ENCODE measurements around the gene MYRFL. TPM values are rescaled to one million over a fixed set of nuclear protein-coding genes. Genes with fewer than 3 reads are reported as not detected.
A peak's percentile ranks its signal among the peaks of the same experiment; 100 is the strongest.

The MYRFL gene
- total RNA-seq, 1 donor from 2014 or later, result not detected

GRCh38 chr12:69875416-69875935 is 50.4 kb downstream of the MYRFL start:
- Mint-ChIP-seq H3K4me1 (ENCODE audit: low read depth, unreplicated experiment) (peaks cover 6% of the 10 kb centered on the region), H3K27me3 (ENCODE audit: unreplicated experiment) (peaks cover 1% of the 10 kb centered on the region), H3K27ac (ENCODE audit: unreplicated experiment) (no peak overlapping the region), H3K36me3 (ENCODE audit: unreplicated experiment) (no peaks in the 10 kb centered on the region), H3K4me3 (ENCODE audit: unreplicated experiment) (no peak overlapping the region), H3K9me3 (ENCODE audit: unreplicated experiment) (peaks cover 1% of the 10 kb centered on the region)
- DNase-seq, result no peak
- TF ChIP-seq CTCF (IDR thresholded peaks at IDR 0.05; ENCODE audit: partially characterized antibody, unreplicated experiment), result no peak

GRCh38 chr12:69879007-69879960 is 54.3 kb downstream of the MYRFL start:
- peak; percentile 77 for DNase-seq
- Mint-ChIP-seq H3K27ac (ENCODE audit: unreplicated experiment) (no peak overlapping the region), H3K9me3 (ENCODE audit: unreplicated experiment) (peaks cover 5% of the 10 kb centered on the region), H3K27me3 (ENCODE audit: unreplicated experiment) (peaks cover 1% of the 10 kb centered on the region), H3K4me3 (ENCODE audit: unreplicated experiment) (no peak overlapping the region), H3K36me3 (ENCODE audit: unreplicated experiment) (no peaks in the 10 kb centered on the region), H3K4me1 (ENCODE audit: low read depth, unreplicated experiment) (peaks cover 17% of the 10 kb centered on the region)
- TF ChIP-seq CTCF (IDR thresholded peaks at IDR 0.05; ENCODE audit: partially characterized antibody, unreplicated experiment), result peak; percentile 88

- H3K27me3 Mint-ChIP-seq (ENCODE audit: unreplicated experiment), result peaks cover 1% of the 10 kb centered on the region
- no peak overlapping the region for H3K4me3 Mint-ChIP-seq (ENCODE audit: unreplicated experiment)
- TF ChIP-seq CTCF (IDR thresholded peaks at IDR 0.05; ENCODE audit: partially characterized antibody, unreplicated experiment), result no peak
- peaks cover 5% of the 10 kb centered on the region for H3K9me3 Mint-ChIP-seq (ENCODE audit: unreplicated experiment)
- no peaks in the 10 kb centered on the region for H3K36me3 Mint-ChIP-seq (ENCODE audit: unreplicated experiment)
- H3K27ac Mint-ChIP-seq (ENCODE audit: unreplicated experiment), result no peak overlapping the region
- DNase-seq, result no peak
- H3K4me1 Mint-ChIP-seq (ENCODE audit: low read depth, unreplicated experiment), result peaks cover 17% of the 10 kb centered on the region
These were observed 55.5 kb downstream of the MYRFL start for GRCh38 chr12:69880571-69880970.

- no peak for TF ChIP-seq CTCF (IDR thresholded peaks at IDR 0.05; ENCODE audit: partially characterized antibody, unreplicated experiment)
- Mint-ChIP-seq H3K36me3 (ENCODE audit: unreplicated experiment) (no peaks in the 10 kb centered on the region), H3K27me3 (ENCODE audit: unreplicated experiment) (peaks cover 1% of the 10 kb centered on the region), H3K4me1 (ENCODE audit: low read depth, unreplicated experiment) (peaks cover 17% of the 10 kb centered on the region), H3K9me3 (ENCODE audit: unreplicated experiment) (peaks cover 3% of the 10 kb centered on the region), H3K4me3 (ENCODE audit: unreplicated experiment) (peak overlapping the region; percentile 55), H3K27ac (ENCODE audit: unreplicated experiment) (peak overlapping the region; percentile 95)
- DNase-seq, result no peak
These were observed 56.7 kb downstream of the MYRFL start for GRCh38 chr12:69881771-69882170.

- DNase-seq, result no peak
- no peaks in the 10 kb centered on the region for H3K27me3 Mint-ChIP-seq (ENCODE audit: unreplicated experiment)
- H3K4me1 Mint-ChIP-seq (ENCODE audit: low read depth, unreplicated experiment), result peaks cover 21% of the 10 kb centered on the region
- H3K27ac Mint-ChIP-seq (ENCODE audit: unreplicated experiment), result no peak overlapping the region
- no peaks in the 10 kb centered on the region for H3K36me3 Mint-ChIP-seq (ENCODE audit: unreplicated experiment)
- no peak overlapping the region for H3K4me3 Mint-ChIP-seq (ENCODE audit: unreplicated experiment)
- H3K9me3 Mint-ChIP-seq (ENCODE audit: unreplicated experiment), result peaks cover 3% of the 10 kb centered on the region
- no peak for TF ChIP-seq CTCF (IDR thresholded peaks at IDR 0.05; ENCODE audit: partially characterized antibody, unreplicated experiment)
These were observed 59.4 kb downstream of the MYRFL start for GRCh38 chr12:69884386-69884785.
